ENCODE results near the gene HES6. TPM values are rescaled to one million over a fixed set of nuclear protein-coding genes. Genes with fewer than 3 reads are reported as not detected.
A peak's percentile ranks its signal among the peaks of the same experiment; 100 is the strongest.
"Not testable (repeated sequence)": the region's sequence is repeated elsewhere in the genome, so short reads cannot be mapped to it uniquely, and the experiment has no call there.

Gene HES6
- total RNA-seq, 2 experiments from 2014 or later, result 1.8 to 4.0 TPM

GRCh38 chr2:238271686-238272085, 31.8 kb upstream of the HES6 start:
- peaks cover 32% of the 10 kb centered on the region for H3K36me3 Mint-ChIP-seq (ENCODE audit: low read depth)
- H3K4me3 Mint-ChIP-seq; H3K4me1 Mint-ChIP-seq; DNase-seq; ATAC-seq; H3K27me3 Mint-ChIP-seq; H3K9me3 Mint-ChIP-seq (ENCODE audit: low read depth); H3K27ac Mint-ChIP-seq; CTCF ChIA-PET; intact Hi-C loops (cut with DNase I, micrococcal nuclease); POLR2A ChIA-PET: not testable (repeated sequence)

DNA sequence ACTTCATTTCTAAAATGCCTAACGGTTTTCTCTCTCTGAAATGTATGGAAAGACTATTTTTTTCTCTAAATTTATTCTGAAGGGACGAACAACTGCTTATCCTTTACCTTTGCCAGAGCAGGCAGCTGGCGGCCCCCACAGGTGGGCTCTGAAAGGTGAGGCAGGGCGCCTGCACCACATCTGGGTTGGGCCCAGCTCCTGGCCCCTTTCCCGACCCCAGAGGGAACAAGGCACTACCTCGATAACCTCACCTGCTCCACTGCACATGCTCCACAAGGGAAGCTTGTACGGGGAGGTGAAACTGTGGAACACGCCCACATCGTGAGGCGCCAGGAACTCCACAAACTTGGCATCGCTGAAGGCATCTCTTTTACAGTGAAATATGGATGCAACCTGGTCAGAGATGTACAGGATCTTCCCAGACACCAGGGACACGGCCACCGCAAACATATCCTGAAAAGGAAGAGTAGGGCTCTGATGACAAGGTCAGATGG, 31.3 kb upstream of the HES6 start:
- Mint-ChIP-seq H3K36me3 (ENCODE audit: low read depth) (peaks cover 28% of the 10 kb centered on the region), H3K27ac (no peak overlapping the region), H3K4me3 (no peak overlapping the region), H3K4me1 (no peaks in the 10 kb centered on the region), H3K27me3 (no peaks in the 10 kb centered on the region), H3K9me3 (ENCODE audit: low read depth) (no peaks in the 10 kb centered on the region)
- ChIA-PET CTCF (interaction anchor here (0.8 kb wide), 2 partner anchors 34 to 38 kb away, joined by 3 read pairs; no protein-coding TSS in a partner anchor), POLR2A (no interaction called here)
- ATAC-seq, result no peak
- no peak for DNase-seq
- intact Hi-C loops (cut with DNase I, micrococcal nuclease), result no loop called here

- peaks cover 28% of the 10 kb centered on the region for H3K36me3 Mint-ChIP-seq (ENCODE audit: low read depth)
- no peak overlapping the region for H3K27ac Mint-ChIP-seq
- intact Hi-C loops (cut with DNase I, micrococcal nuclease), result no loop called here
- H3K9me3 Mint-ChIP-seq (ENCODE audit: low read depth), result no peaks in the 10 kb centered on the region
- no peak overlapping the region for H3K4me3 Mint-ChIP-seq
- ChIA-PET CTCF (interaction anchor here (0.8 kb wide), 2 partner anchors 34 to 39 kb away, joined by 3 read pairs; no protein-coding TSS in a partner anchor), POLR2A (no interaction called here)
- no peak for DNase-seq
- no peaks in the 10 kb centered on the region for H3K4me1 Mint-ChIP-seq
- no peak for ATAC-seq
- H3K27me3 Mint-ChIP-seq, result no peaks in the 10 kb centered on the region
Measured at GRCh38 chr2:238270606-238271005, 30.8 kb upstream of the HES6 start.

DNA sequence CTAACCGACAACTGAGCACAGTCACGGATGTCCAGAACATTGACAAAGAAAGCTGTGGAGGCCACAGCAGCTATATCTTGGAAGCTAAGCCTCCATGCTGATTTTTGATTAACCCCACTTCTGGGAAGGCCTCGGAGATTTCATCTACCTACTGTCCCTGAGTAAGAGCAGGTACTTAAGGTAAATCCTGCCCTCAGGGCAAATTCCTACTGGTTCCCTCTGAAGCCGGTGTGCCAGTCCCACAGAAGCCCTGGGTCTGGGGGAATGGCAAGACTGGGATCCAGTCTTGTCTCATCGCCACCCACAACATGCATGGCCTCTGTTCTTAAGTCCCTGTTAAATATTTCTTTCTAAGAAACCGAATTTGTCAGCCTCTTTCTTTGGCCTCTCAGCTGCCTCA, 29.9 kb upstream of the HES6 start:
- ATAC-seq (no peak), DNase-seq (no peak)
- POLR2A ChIA-PET, result no interaction called here
- Mint-ChIP-seq H3K4me1 (no peaks in the 10 kb centered on the region), H3K27ac (no peak overlapping the region), H3K9me3 (ENCODE audit: low read depth) (no peaks in the 10 kb centered on the region), H3K4me3 (no peak overlapping the region), H3K36me3 (ENCODE audit: low read depth) (peaks cover 24% of the 10 kb centered on the region), H3K27me3 (no peaks in the 10 kb centered on the region)
- intact Hi-C loops (cut with DNase I, micrococcal nuclease), result loop anchor here in 1 of 2 experiments (10.0 kb wide), 1 partner anchor 105 kb away; no protein-coding TSS in a partner anchor
- CTCF ChIA-PET, result interaction anchor here (0.6 kb wide), 1 partner anchor 95 kb away, joined by 3 read pairs; no protein-coding TSS in a partner anchor

- H3K4me3 Mint-ChIP-seq, result no peak overlapping the region
- intact Hi-C loops (cut with DNase I, micrococcal nuclease), result loop anchor here in 1 of 2 experiments (10.0 kb wide), 1 partner anchor 103 kb away; no protein-coding TSS in a partner anchor
- no peaks in the 10 kb centered on the region for H3K9me3 Mint-ChIP-seq (ENCODE audit: low read depth)
- H3K27ac Mint-ChIP-seq, result no peak overlapping the region
- H3K4me1 Mint-ChIP-seq, result peaks cover 3% of the 10 kb centered on the region
- ATAC-seq (no peak), DNase-seq (no peak)
- peaks cover 26% of the 10 kb centered on the region for H3K36me3 Mint-ChIP-seq (ENCODE audit: low read depth)
- H3K27me3 Mint-ChIP-seq, result no peaks in the 10 kb centered on the region
- CTCF ChIA-PET, result no interaction called here
- POLR2A ChIA-PET, result no interaction called here
Measured at GRCh38 chr2:238267884-238268680, 28.2 kb upstream of the HES6 start.

GRCh38 chr2:238267341-238267710, 27.5 kb upstream of the HES6 start:
- intact Hi-C loops (cut with DNase I, micrococcal nuclease), result loop anchor here in 1 of 2 experiments (10.0 kb wide), 1 partner anchor 103 kb away; no protein-coding TSS in a partner anchor
- H3K4me1 Mint-ChIP-seq, result peaks cover 3% of the 10 kb centered on the region
- no peak for ATAC-seq
- no peaks in the 10 kb centered on the region for H3K9me3 Mint-ChIP-seq (ENCODE audit: low read depth)
- H3K4me3 Mint-ChIP-seq, result no peak overlapping the region
- ChIA-PET CTCF (no interaction called here), POLR2A (no interaction called here)
- no peaks in the 10 kb centered on the region for H3K27me3 Mint-ChIP-seq
- peaks cover 24% of the 10 kb centered on the region for H3K36me3 Mint-ChIP-seq (ENCODE audit: low read depth)
- no peak for DNase-seq
- H3K27ac Mint-ChIP-seq, result no peak overlapping the region

DNA sequence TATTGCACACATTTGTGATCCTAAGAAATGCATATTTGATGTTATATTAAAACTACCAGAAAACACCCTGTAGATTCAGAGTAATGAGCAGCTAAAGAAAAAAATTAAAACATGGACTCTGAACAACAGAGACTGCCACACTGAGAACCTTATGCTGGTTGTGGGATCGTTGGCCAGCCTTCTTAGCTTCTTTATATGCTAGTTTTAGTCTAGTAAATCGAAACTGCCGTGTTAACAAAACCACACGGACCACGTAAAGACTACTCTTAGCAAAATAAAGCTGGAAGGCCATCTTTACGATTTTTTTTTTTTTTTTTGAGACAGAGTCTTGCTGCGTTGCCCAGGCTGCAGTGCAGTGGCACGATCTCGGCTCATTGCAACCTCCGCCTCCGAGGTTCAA, 25.8 kb upstream of the HES6 start:
- CTCF ChIA-PET, result interaction anchor here (0.6 to 2.0 kb wide), 7 partner anchors 9 to 753 kb away, joined by 3 to 15 read pairs (median 3); no protein-coding TSS in a partner anchor
- H3K27me3 Mint-ChIP-seq, result no peaks in the 10 kb centered on the region
- H3K4me1 Mint-ChIP-seq, result peaks cover 3% of the 10 kb centered on the region
- peaks cover 20% of the 10 kb centered on the region for H3K36me3 Mint-ChIP-seq (ENCODE audit: low read depth)
- POLR2A ChIA-PET, result no interaction called here
- H3K4me3 Mint-ChIP-seq, result no peak overlapping the region
- DNase-seq, result no peak
- no peaks in the 10 kb centered on the region for H3K9me3 Mint-ChIP-seq (ENCODE audit: low read depth)
- H3K27ac Mint-ChIP-seq, result no peak overlapping the region
- intact Hi-C loops (cut with DNase I, micrococcal nuclease), result loop anchor here in 1 of 2 experiments (10.0 kb wide), 1 partner anchor 101 kb away; no protein-coding TSS in a partner anchor
- ATAC-seq, result no peak

GRCh38 chr2:238264072-238264460, 24.2 kb upstream of the HES6 start:
- ChIA-PET POLR2A (no interaction called here), CTCF (interaction anchor here (0.5 to 2.0 kb wide), 13 partner anchors 9 to 406 kb away, joined by 3 to 15 read pairs (median 5); partner anchors contain the start of gene PER2)
- no peak overlapping the region for H3K27ac Mint-ChIP-seq
- intact Hi-C loops (cut with DNase I, micrococcal nuclease), result loop anchor here (5.0 to 10.0 kb wide), 3 partner anchors 99 to 682 kb away; partner anchors contain the start of gene RAMP1 (in 1 of the 2)
- no peaks in the 10 kb centered on the region for H3K9me3 Mint-ChIP-seq (ENCODE audit: low read depth)
- H3K27me3 Mint-ChIP-seq, result no peaks in the 10 kb centered on the region
- no peak for ATAC-seq
- H3K36me3 Mint-ChIP-seq (ENCODE audit: low read depth), result peaks cover 26% of the 10 kb centered on the region
- peaks cover 3% of the 10 kb centered on the region for H3K4me1 Mint-ChIP-seq
- no peak overlapping the region for H3K4me3 Mint-ChIP-seq
- no peak for DNase-seq

DNA sequence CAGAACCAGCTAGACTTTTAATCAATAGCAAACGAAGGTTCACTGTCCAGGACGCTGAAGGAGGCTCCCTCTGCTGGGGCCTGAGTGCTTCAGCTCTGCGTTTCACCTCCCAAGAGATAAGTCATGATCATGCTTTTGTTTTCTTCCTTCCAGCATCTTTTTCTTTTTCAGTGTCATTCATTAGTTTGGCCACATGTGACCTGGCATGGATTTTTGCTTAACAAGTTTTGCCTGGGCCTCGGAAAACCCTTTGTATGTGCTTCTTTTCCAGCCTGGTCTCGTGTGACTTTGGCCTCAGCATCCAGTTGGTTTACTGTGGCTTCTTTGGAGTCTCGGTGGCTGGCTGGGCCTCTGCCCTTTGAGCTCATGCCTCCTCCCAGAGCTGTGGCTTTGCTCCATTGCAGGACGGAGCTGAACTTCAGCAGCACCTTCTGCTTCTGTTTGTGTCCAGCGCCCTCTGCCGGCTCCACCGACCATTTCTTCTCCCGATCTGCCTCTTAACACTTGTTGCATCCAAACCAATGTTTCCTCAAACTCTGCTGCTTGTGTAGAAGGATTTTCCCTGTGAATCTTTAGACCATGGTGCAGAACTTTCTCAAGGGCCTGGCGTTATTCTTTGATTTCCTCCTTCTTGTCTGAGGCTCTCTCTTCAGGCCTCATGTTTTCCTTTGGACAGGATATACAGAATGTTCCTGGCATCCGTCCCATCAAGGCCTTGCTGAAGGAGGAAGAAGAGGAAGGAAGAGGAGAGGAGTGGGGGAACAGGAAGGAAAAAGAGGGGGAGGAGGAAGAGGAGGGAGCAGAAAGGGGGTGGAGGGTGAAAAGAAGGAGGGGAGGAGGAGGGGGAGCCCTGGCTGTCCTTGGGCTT, 23.6 kb upstream of the HES6 start:
- CTCF ChIA-PET, result interaction anchor here (0.5 to 1.6 kb wide), 32 partner anchors 9 to 516 kb away, joined by 3 to 10 read pairs (median 4); partner anchors contain the start of gene PER2
- Mint-ChIP-seq H3K4me3 (no peak overlapping the region), H3K36me3 (ENCODE audit: low read depth) (peaks cover 21% of the 10 kb centered on the region), H3K27me3 (no peaks in the 10 kb centered on the region), H3K27ac (peak overlapping the region; percentile 63), H3K4me1 (peaks cover 3% of the 10 kb centered on the region), H3K9me3 (ENCODE audit: low read depth) (no peaks in the 10 kb centered on the region)
- intact Hi-C loops (cut with DNase I, micrococcal nuclease), result loop anchor here (1.0 to 10.0 kb wide), 5 partner anchors 99 to 681 kb away; partner anchors contain the start of gene RAMP1 (in 1 of the 2)
- DNase-seq, result peak; percentile 88
- ATAC-seq, result peak; percentile 87
- POLR2A ChIA-PET, result no interaction called here

- no peak for DNase-seq
- ChIA-PET CTCF (interaction anchor here (0.5 to 1.6 kb wide), 25 partner anchors 8 to 433 kb away, joined by 3 to 10 read pairs (median 4); partner anchors contain the start of gene PER2), POLR2A (no interaction called here)
- H3K27me3 Mint-ChIP-seq, result no peaks in the 10 kb centered on the region
- peaks cover 3% of the 10 kb centered on the region for H3K4me1 Mint-ChIP-seq
- no peak for ATAC-seq
- intact Hi-C loops (cut with DNase I, micrococcal nuclease), result loop anchor here (1.0 to 10.0 kb wide), 5 partner anchors 98 to 680 kb away; partner anchors contain the start of gene RAMP1 (in 1 of the 2)
- H3K27ac Mint-ChIP-seq, result no peak overlapping the region
- H3K9me3 Mint-ChIP-seq (ENCODE audit: low read depth), result no peaks in the 10 kb centered on the region
- no peak overlapping the region for H3K4me3 Mint-ChIP-seq
- peaks cover 21% of the 10 kb centered on the region for H3K36me3 Mint-ChIP-seq (ENCODE audit: low read depth)
Measured at GRCh38 chr2:238262496-238263122, 22.8 kb upstream of the HES6 start.
